Hippocampal formation (tissue), 2 donors: ENCODE results near the gene TMEM9.

ENCODE experiments used
- DNase-seq, 2 donors: peaks; one replicate each; lab custom pipeline; 2025; lab: John Stamatoyannopoulos, UW

TMEM9 gene

GRCh38 chr1:201127755-201128455 is 26.4 kb downstream of the TMEM9 start:
- no peak for DNase-seq

GRCh38 chr1:201126832-201127754 is 27.2 kb downstream of the TMEM9 start, which contains the start of gene ASCL5:
TSS of gene ASCL5 (minus strand) at chr1:201127184. CDS start at chr1:201115372, 11,812 bp downstream.
- no peak for DNase-seq

DNA sequence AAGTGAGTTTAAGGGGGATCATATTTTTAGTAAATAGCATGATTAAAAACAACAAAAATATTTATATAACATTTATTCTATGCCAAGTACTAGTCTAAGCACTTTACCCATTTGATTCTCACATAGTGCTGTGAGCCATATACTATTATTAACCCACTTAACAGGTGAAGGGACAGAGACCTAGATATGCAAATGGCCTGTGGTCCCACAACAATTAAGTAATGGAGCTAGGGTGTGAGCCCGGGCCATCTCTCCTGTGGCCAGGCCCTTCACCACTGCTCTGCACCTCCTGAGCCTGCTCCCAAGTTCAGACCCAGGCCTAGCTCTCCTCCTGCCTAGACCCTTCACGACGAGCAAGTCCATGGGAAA is 27.8 kb downstream of the TMEM9 start:
- no peak for DNase-seq

- no peak for DNase-seq
Measured at GRCh38 chr1:201125800-201126199, 28.5 kb downstream of the TMEM9 start.

- DNase-seq, result no peak
Measured at GRCh38 chr1:201125019-201125418, 29.3 kb downstream of the TMEM9 start.

DNA sequence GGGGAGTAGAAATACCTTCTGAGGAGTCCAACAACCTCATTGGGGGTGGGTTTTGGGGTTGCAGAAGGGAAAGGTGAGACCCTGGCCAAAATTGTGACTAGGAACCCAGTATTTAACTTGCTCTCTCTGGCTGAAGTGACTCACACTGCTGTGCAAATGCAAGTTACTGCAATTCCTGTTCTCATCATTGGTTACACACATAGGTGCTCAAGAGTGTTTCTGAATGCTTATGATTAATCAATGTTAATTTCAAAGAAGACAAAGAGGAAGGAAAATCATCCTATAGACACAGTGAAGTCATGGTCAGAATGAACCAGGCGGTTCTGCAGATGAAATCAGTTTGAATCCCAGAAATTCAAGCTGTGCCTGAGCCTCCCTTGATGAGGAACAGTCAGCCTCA is 30.4 kb downstream of the TMEM9 start:
- DNase-seq, result no peak

- DNase-seq, result no peak
Measured at GRCh38 chr1:201122321-201122957, 31.8 kb downstream of the TMEM9 start.

- DNase-seq, result peak; percentile 13 to 28
Measured at GRCh38 chr1:201119206-201120197, 34.8 kb downstream of the TMEM9 start.

DNA sequence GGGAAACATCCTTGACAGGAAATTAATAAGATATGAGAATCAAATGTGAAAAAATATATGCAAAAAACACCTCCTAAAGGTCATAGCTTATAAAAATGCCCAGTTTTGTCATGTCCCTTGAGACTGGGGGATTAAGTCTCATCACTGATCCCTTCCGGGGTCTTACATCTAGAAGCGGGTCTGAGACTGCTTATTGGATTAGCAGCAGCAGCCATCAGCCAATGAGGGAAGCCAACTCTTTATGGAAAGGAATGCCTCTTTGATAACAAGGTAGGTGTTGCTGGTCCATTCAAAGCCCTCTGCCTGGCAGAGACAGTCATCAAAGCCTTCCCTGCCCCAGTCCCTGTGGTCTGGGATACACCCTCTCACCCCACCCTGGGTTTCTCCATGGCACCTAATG is 38.2 kb downstream of the TMEM9 start:
- no peak for DNase-seq

DNA sequence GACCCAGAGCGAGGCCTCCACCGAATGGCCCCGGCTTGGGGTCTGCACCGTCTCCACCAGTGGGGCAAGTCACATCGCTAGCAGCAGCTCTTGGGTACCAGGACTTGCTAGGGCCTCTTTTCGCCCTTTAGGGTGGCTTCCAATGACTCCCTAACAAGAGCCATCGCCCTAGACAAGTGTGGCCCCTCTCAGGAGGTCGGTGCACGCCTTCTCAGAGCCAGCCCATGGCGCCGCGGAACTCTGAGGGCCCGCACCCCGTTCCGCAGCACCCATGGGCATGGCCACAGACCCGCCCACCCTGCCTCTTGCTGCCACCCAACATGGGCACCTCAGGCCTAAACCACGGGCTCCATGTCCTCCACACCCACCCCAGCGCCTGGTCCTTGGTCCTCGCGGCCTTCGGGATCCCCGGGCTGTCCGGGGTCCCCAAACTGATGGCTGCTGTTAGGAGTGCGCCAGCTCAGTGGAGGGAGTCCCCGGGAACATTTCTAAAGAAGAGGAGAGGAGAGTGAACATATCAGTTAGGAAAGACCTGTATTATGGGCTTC is 38.8 kb downstream of the TMEM9 start:
- DNase-seq, result no peak

- peak; percentile 81 to 83 for DNase-seq
Measured at GRCh38 chr1:201114245-201115131, 39.8 kb downstream of the TMEM9 start.

DNA sequence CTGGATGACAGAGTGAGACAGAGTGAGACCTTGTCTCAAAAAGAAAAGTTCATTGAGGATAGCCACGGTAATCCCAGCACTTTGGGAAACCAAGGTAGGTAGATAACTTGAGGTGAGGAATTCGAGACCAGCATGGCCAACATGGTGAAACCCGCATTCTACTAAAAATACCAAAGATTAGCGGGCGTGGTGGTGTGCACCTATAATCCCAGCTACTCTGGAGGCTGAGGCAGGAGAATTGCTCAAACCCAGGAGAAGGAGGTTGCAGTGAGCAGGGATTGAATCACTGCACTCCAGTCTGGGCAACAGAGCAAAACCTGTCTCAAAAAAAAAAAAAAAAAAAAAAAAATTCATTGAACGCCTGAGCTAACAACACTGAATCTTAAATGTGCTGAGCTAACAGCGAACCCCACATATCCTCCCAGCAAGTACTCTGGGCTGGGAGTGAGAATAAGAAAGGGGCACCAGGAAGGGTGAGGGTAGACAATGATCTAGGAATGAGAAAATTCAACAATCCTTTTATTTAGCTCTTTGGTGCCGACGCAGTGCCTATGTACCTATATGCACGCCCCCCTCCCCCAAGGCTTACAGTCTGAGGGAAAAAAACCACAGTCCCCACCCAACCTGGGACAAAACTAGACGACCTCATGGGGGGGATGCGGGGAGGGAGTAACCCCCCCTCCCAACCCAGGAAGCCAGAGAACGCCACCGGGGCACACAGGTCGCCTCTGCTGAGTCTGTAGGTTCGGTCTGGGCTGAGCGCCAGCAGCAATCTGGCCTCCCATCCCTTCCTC is 40.6 kb downstream of the TMEM9 start:
- no peak for DNase-seq

GRCh38 chr1:201112926-201113325 is 41.3 kb downstream of the TMEM9 start:
- DNase-seq, result no peak

GRCh38 chr1:201112173-201112731 is 42.0 kb downstream of the TMEM9 start, which contains the start of gene CACNA1S:
TSS of gene CACNA1S (minus strand) at chr1:201112426. CDS start at chr1:201112339, 87 bp downstream.
- DNase-seq, result no peak

DNA sequence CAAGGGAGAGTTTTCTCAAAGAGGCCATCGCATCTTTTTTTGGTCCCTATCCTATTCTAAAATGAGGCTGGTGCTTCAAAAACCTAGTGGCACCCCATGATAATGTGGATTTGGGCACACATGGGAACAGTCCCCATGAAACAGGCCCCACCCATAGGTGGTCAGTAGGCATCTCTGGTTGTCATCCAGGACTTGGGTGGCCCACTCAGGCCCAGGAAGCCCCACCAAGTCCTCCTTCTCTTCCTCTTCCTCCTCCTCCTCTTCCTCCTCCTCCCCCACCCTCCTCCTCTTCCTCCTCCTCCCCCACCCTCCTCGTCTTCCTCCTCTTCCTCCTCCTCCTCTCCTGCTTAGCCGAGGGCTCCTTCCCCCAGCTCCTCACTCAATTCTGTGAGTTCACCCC is 42.6 kb downstream of the TMEM9 start:
- no peak for DNase-seq

DNA sequence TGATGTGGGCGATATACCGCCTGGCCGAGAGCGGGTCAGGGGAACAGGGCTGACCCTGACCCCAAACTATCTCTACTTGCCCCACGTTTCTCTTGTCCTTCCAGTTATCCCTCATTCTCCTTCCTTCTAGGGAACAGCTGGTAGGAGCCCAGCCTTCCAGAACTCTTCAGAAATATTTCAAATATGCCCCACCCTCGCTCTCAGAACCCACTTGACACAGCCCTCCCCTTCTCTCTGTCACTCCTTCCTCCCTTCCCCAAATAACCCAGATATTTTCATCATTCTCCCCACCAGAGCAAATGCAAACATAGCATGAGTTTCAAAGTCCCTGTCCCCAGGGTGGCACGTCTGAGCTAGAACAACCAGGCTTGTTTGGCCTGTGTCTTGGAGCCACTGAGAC is 43.1 kb downstream of the TMEM9 start:
- DNase-seq, result no peak

- no peak for DNase-seq
Measured at GRCh38 chr1:201110616-201111015, 43.7 kb downstream of the TMEM9 start.

GRCh38 chr1:201110138-201110537 is 44.1 kb downstream of the TMEM9 start:
- no peak for DNase-seq

- DNase-seq, result no peak
Measured at GRCh38 chr1:201109651-201110050, 44.6 kb downstream of the TMEM9 start.
